Right lobe of liver (tissue), 4 donors: ENCODE measurements around the gene TSPYL4.

ENCODE experiments used
- POLR2A ChIP-seq: fragments of 450-650 bp; IDR thresholded peaks from one replicate; pipeline ENCODE4 v1.6.1; 2017; ENCODE audit warnings: antibody characterized with exemption, mild to moderate bottlenecking
- TF ChIP-seq, protein P1 (sequence below), 4 donors: fragments of 200-600 bp in 3 of 4; fragments of 450-650 bp in 1 of 4; IDR thresholded peaks; one replicate each; pipeline versions ENCODE4 v1.5.1 to v1.8.0; 2016 to 2022; ENCODE audit warnings: antibody characterized with exemption in 4 of 4, mild to moderate bottlenecking in 2 of 4
- donor health status: DM: no; HTN: no; CAD: no.
- donor health status: DM: no; HTN: no; CAD: no.
- donor health status: DM: no; HTN: yes; CAD: no.

- TF ChIP-seq, protein P1, sequence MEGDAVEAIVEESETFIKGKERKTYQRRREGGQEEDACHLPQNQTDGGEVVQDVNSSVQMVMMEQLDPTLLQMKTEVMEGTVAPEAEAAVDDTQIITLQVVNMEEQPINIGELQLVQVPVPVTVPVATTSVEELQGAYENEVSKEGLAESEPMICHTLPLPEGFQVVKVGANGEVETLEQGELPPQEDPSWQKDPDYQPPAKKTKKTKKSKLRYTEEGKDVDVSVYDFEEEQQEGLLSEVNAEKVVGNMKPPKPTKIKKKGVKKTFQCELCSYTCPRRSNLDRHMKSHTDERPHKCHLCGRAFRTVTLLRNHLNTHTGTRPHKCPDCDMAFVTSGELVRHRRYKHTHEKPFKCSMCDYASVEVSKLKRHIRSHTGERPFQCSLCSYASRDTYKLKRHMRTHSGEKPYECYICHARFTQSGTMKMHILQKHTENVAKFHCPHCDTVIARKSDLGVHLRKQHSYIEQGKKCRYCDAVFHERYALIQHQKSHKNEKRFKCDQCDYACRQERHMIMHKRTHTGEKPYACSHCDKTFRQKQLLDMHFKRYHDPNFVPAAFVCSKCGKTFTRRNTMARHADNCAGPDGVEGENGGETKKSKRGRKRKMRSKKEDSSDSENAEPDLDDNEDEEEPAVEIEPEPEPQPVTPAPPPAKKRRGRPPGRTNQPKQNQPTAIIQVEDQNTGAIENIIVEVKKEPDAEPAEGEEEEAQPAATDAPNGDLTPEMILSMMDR (IDR thresholded peaks at IDR 0.05), result no peak
- no peak for TF ChIP-seq POLR2A
These were observed 11.4 kb upstream of the TSPYL4 start for GRCh38 chr6:116265041-116265829.
